H9 (cell line): Measurements from ENCODE around the gene SPAM1. TPM values are rescaled to one million over a fixed set of nuclear protein-coding genes. Genes with fewer than 3 reads are reported as not detected.

Experiments
- DNase-seq: peaks from one replicate; pipeline ENCODE4 v3.0.0-alpha.2; 2017
- H2AFZ ChIP-seq: one replicate; pipeline ENCODE4 v1.6.1; 2013; ENCODE audit warnings: mild to moderate bottlenecking, low read length, control low read depth, moderate library complexity
- H2AK5ac ChIP-seq: 2 replicates; pipeline ENCODE4 v1.6.1; 2013; ENCODE audit warnings: low read length, control low read depth, mixed read lengths; ENCODE audit not compliant: insufficient read length
- H2BK120ac ChIP-seq: one replicate; pipeline ENCODE4 v1.6.1; 2013; ENCODE audit warnings: low read depth, mild to moderate bottlenecking, low read length, control low read depth, inconsistent platforms; ENCODE audit not compliant: poor library complexity, severe bottlenecking
- H2BK12ac ChIP-seq: 2 replicates; pipeline ENCODE4 v1.6.1; 2013; ENCODE audit warnings: low read length, control low read depth, mixed read lengths, low read depth; ENCODE audit not compliant: insufficient read length
- H2BK15ac ChIP-seq: 2 replicates; pipeline ENCODE4 v1.6.1; 2013; ENCODE audit warnings: low read depth, low read length, control low read depth
- H2BK20ac ChIP-seq: one replicate; pipeline ENCODE4 v1.6.1; 2013; ENCODE audit warnings: low read depth, mild to moderate bottlenecking, low read length, control low read depth, inconsistent platforms; ENCODE audit not compliant: poor library complexity, severe bottlenecking
- H2BK5ac ChIP-seq: 2 replicates; pipeline ENCODE4 v1.6.1; 2013; ENCODE audit warnings: low read length, control low read depth, mixed read lengths; ENCODE audit not compliant: insufficient read length
- H3K14ac ChIP-seq: 2 replicates; pipeline ENCODE4 v1.6.1; 2013; ENCODE audit warnings: low read length, control low read depth; ENCODE audit not compliant: insufficient read depth
- H3K18ac ChIP-seq: 2 replicates; pipeline ENCODE4 v1.6.1; 2013; ENCODE audit warnings: low read depth, mild to moderate bottlenecking, mixed read lengths, low read length, control low read depth; ENCODE audit not compliant: insufficient read length
- H3K23ac ChIP-seq: 2 replicates; pipeline ENCODE4 v1.6.1; 2013; ENCODE audit warnings: low read length, control low read depth, mixed read lengths, low read depth; ENCODE audit not compliant: insufficient read length
- H3K23me2 ChIP-seq: 2 replicates; pipeline ENCODE4 v1.6.1; 2013; ENCODE audit warnings: low read depth, mild to moderate bottlenecking, mixed read lengths, low read length, control low read depth; ENCODE audit not compliant: insufficient read length, poor library complexity, severe bottlenecking
- H3K27ac ChIP-seq: 2 replicates; pipeline ENCODE4 v1.5.1; 2013; ENCODE audit warnings: low read length, control low read depth, mixed read lengths, low read depth; ENCODE audit not compliant: insufficient read length
- H3K27me3 ChIP-seq: 2 replicates; pipeline ENCODE4 v1.6.1; 2013; ENCODE audit warnings: low read length, control low read depth, inconsistent platforms; ENCODE audit not compliant: insufficient read depth
- H3K4ac ChIP-seq: 2 replicates; pipeline ENCODE4 v1.6.1; 2013; ENCODE audit warnings: low read depth, mild to moderate bottlenecking, control low read depth, inconsistent platforms, low read length, moderate library complexity
- H3K4me1 ChIP-seq: 2 replicates; pipeline ENCODE4 v1.6.1; 2013; ENCODE audit warnings: low read length, control low read depth, inconsistent platforms; ENCODE audit not compliant: insufficient read depth
- H3K4me2 ChIP-seq: 2 replicates; pipeline ENCODE4 v1.6.1; 2013; ENCODE audit warnings: low read length, control low read depth, mixed read lengths; ENCODE audit not compliant: insufficient read length, insufficient read depth
- H3K56ac ChIP-seq: 2 replicates; pipeline ENCODE4 v1.6.1; 2013; ENCODE audit warnings: low read depth, mild to moderate bottlenecking, mixed read lengths, low read length, control low read depth; ENCODE audit not compliant: insufficient read length
- H3K79me1 ChIP-seq: 2 replicates; pipeline ENCODE4 v1.6.1; 2013; ENCODE audit warnings: low read depth, mild to moderate bottlenecking, moderate library complexity, low read length, control low read depth, inconsistent platforms; ENCODE audit not compliant: insufficient read depth, poor library complexity, severe bottlenecking
- H3K79me2 ChIP-seq: 2 replicates; pipeline ENCODE4 v1.6.1; 2013; ENCODE audit warnings: low read length, control low read depth, inconsistent platforms; ENCODE audit not compliant: insufficient read depth
- H3K9ac ChIP-seq: 2 replicates; pipeline ENCODE4 v1.6.1; 2013; ENCODE audit warnings: low read length, control low read depth, mixed read lengths; ENCODE audit not compliant: insufficient read length; ENCODE audit errors: extremely low read depth
- H3K9me3 ChIP-seq: one replicate; pipeline ENCODE4 v1.6.1; 2013; ENCODE audit warnings: low read depth, low read length, inconsistent platforms; ENCODE audit not compliant: control insufficient read depth
- H3T11ph ChIP-seq: one replicate; pipeline ENCODE4 v1.6.1; 2013; ENCODE audit warnings: mild to moderate bottlenecking, low read length, control low read depth, inconsistent platforms
- H4K20me1 ChIP-seq: one replicate; pipeline ENCODE4 v1.6.1; 2013; ENCODE audit not compliant: control insufficient read depth, insufficient read length, insufficient read depth
- H4K5ac ChIP-seq: 2 replicates; pipeline ENCODE4 v1.6.1; 2013; ENCODE audit warnings: low read depth, mild to moderate bottlenecking, mixed read lengths, low read length, control low read depth; ENCODE audit not compliant: insufficient read length
- H4K8ac ChIP-seq: replicated peaks from 2 replicates; pipeline ENCODE4 v1.6.1; 2013; ENCODE audit warnings: low read length, control low read depth, mixed read lengths, low read depth; ENCODE audit not compliant: insufficient read length
- H4K91ac ChIP-seq: 2 replicates; pipeline ENCODE4 v1.6.1; 2013; ENCODE audit warnings: low read depth, mild to moderate bottlenecking, moderate library complexity, mixed read lengths, low read length, control low read depth; ENCODE audit not compliant: insufficient read length
- H3K27ac Mint-ChIP-seq, 3 experiments: 2 replicates in 2 of 3; 3 replicates in 1 of 3; pipeline ENCODE4 v1.8.0; 2020 to 2021; ENCODE audit warnings: mixed read lengths in 3 of 3, mild to moderate bottlenecking in 1 of 3, moderate library complexity in 1 of 3
- H3K27me3 Mint-ChIP-seq: 2 replicates; pipeline ENCODE4 v1.8.0; 2021; ENCODE audit warnings: low read depth, mild to moderate bottlenecking, moderate library complexity, mixed read lengths
- H3K36me3 Mint-ChIP-seq, 3 experiments: 2 replicates in 2 of 3; 3 replicates in 1 of 3; pipeline ENCODE4 v1.8.0; 2020 to 2021; ENCODE audit warnings: low read depth in 3 of 3, mixed read lengths in 3 of 3; ENCODE audit not compliant: insufficient read depth in 1 of 3
- H3K4me1 Mint-ChIP-seq, 2 experiments: 2 replicates each; pipeline ENCODE4 v1.8.0; 2020; ENCODE audit warnings: mixed read lengths in 2 of 2
- H3K4me3 Mint-ChIP-seq, 2 experiments: 2 replicates in 1 of 2; 3 replicates in 1 of 2; pipeline ENCODE4 v1.8.0; 2020 to 2021; ENCODE audit warnings: mild to moderate bottlenecking in 2 of 2, mixed read lengths in 2 of 2, moderate library complexity in 1 of 2
- H3K9me3 Mint-ChIP-seq, 2 experiments: 2 replicates in 1 of 2; 3 replicates in 1 of 2; pipeline ENCODE4 v1.8.0; 2020; ENCODE audit warnings: mild to moderate bottlenecking in 2 of 2, mixed read lengths in 2 of 2, moderate library complexity in 1 of 2
- CTCF ChIP-seq: fragments of 200-600 bp; sonication (generic); conservative IDR thresholded peaks from 3 replicates; pipeline ENCODE4 v1.8.0; 2021; ENCODE audit warnings: antibody characterized with exemption, mild to moderate bottlenecking
- WGBS: extraction: QIAGEN DNeasy Blood & Tissue Kit; methylation state at CpG from one replicate; pipeline ENCODE4 v1.1.7; 2013; ENCODE audit warnings: missing lambda C conversion rate, low lambda C conversion rate, mixed read lengths; ENCODE audit not compliant: insufficient read length; ENCODE audit errors: extremely low coverage; 5-methylcytosine and 5-hydroxymethylcytosine counted together
- total RNA-seq: library from RNA; stranded (reverse); gene quantifications from 2 replicates; pipeline ENCODE4 v1.2.1, GENCODE V29; 2021

Gene SPAM1
- total RNA-seq, 1 experiment from 2014 or later: not detected

GRCh38 chr7:123923599-123923998 lies 1.4 kb upstream of the SPAM1 start:
- Histone ChIP-seq H2BK15ac (no peak overlapping the region), H3K79me2 (no peaks in the 10 kb centered on the region), H3K4ac (no peak overlapping the region), H3T11ph (no peak overlapping the region), H3K27me3 (no peaks in the 10 kb centered on the region), H2AFZ (no peak overlapping the region), H4K20me1 (no peaks in the 10 kb centered on the region), H3K79me1 (no peaks in the 10 kb centered on the region), H2BK12ac (no peak overlapping the region), H4K91ac (no peak overlapping the region), H3K9ac (no peak overlapping the region), H3K27ac (no peak overlapping the region), H2AK5ac (no peak overlapping the region), H3K18ac (no peak overlapping the region), H3K14ac (no peak overlapping the region), H4K8ac (no peak overlapping the region), H2BK120ac (no peak overlapping the region), H2BK20ac (no peak overlapping the region), H3K23me2 (no peaks in the 10 kb centered on the region), H3K56ac (no peak overlapping the region), H3K4me1 (no peaks in the 10 kb centered on the region), H3K9me3 (no peaks in the 10 kb centered on the region), H4K5ac (no peak overlapping the region), H2BK5ac (no peak overlapping the region), H3K4me2 (no peak overlapping the region), H3K23ac (no peak overlapping the region)
- no CpG with 5 or more reads among the region's 4 CpGs for WGBS
- no peak for TF ChIP-seq CTCF
- Mint-ChIP-seq H3K27ac (no peak overlapping the region), H3K9me3 (peaks cover 5% of the 10 kb centered on the region in 2 experiments; a peak in 4 of 5 replicates), H3K4me3 (no peak overlapping the region), H3K36me3 (peaks cover 2 to 5% (median 3%) of the 10 kb centered on the region in 3 experiments; a peak in 3 of 7 replicates), H3K27me3 (no peaks in the 10 kb centered on the region), H3K4me1 (peaks cover 3 to 9% of the 10 kb centered on the region in 2 experiments)
- DNase-seq: no peak
